H1 (cell line): ENCODE measurements around the gene CSRP1. TPM values are rescaled to one million over a fixed set of nuclear protein-coding genes. Genes with fewer than 3 reads are reported as not detected.
A peak's percentile ranks its signal among the peaks of the same experiment; 100 is the strongest.

ENCODE experiments used
- CTCF ChIA-PET: fragments of 300-600 bp; sonication (Branson Sonifier 250); formaldehyde crosslinking; loops from one replicate; lab custom pipeline; 2021; ENCODE audit not compliant: partially characterized antibody; lab: Charles Lee
- POLR2A ChIA-PET: fragments of 300-600 bp; sonication (Branson Sonifier 250); formaldehyde crosslinking; loops from one replicate; lab custom pipeline; 2021; ENCODE audit warnings: inconsistent platforms; ENCODE audit not compliant: partially characterized antibody; lab: Charles Lee
- DNase-seq, 2 experiments: peaks; one replicate each; pipeline versions ENCODE4 v3.0.0 to v3.0.0-alpha.2; 2010 to 2022; ENCODE audit warnings: low spot score in 2 of 2, low read depth in 1 of 2, mixed read lengths in 1 of 2
- FAIRE-seq: peaks from 2 replicates; lab custom pipeline; 2011; peaks lifted over from hg19 to GRCh38; lab: Jason Lieb, UNC
- H2AFZ ChIP-seq: 2 replicates; pipeline ENCODE4 v1.8.1; 2012; ENCODE audit warnings: low read length, inconsistent platforms
- H2AK5ac ChIP-seq: 2 replicates; pipeline ENCODE4 v1.6.1; 2013; ENCODE audit warnings: low read depth, low read length
- H2BK120ac ChIP-seq: replicated peaks from 2 replicates; pipeline ENCODE3; 2013; ENCODE audit warnings: low read depth, low read length, inconsistent platforms
- H2BK12ac ChIP-seq: 2 replicates; pipeline ENCODE4 v1.6.1; 2013; ENCODE audit warnings: low read depth, low read length
- H2BK15ac ChIP-seq: 2 replicates; pipeline ENCODE4 v1.6.1; 2013; ENCODE audit warnings: low read length
- H2BK20ac ChIP-seq: 2 replicates; pipeline ENCODE4 v1.6.1; 2013; ENCODE audit warnings: low read length
- H2BK5ac ChIP-seq: 2 replicates; pipeline ENCODE4 v1.6.1; 2013; ENCODE audit warnings: low read depth, low read length
- H3K14ac ChIP-seq: 2 replicates; pipeline ENCODE4 v1.6.1; 2013; ENCODE audit warnings: inconsistent platforms; ENCODE audit not compliant: insufficient read length
- H3K18ac ChIP-seq: 2 replicates; pipeline ENCODE4 v1.6.1; 2013; ENCODE audit warnings: low read length; ENCODE audit errors: extremely low read depth
- H3K23ac ChIP-seq: 2 replicates; pipeline ENCODE4 v1.6.1; 2013; ENCODE audit warnings: inconsistent platforms; ENCODE audit not compliant: insufficient read length
- H3K23me2 ChIP-seq: 2 replicates; pipeline ENCODE4 v1.6.1; 2013; ENCODE audit warnings: low read depth, low read length
- H3K27ac ChIP-seq: 2 replicates; pipeline ENCODE4 v1.6.1; 2011; ENCODE audit warnings: low read depth, low read length, inconsistent platforms
- H3K27me3 ChIP-seq, 4 experiments: replicated peaks in 1 of 4; 1 replicate in 1 of 4; 2 replicates in 3 of 4; pipeline versions ENCODE4 v1.6.1 to v1.8.1; 2011 to 2013; ENCODE audit warnings: low read length in 3 of 4, mild to moderate bottlenecking in 3 of 4, inconsistent platforms in 2 of 4, mixed read lengths in 2 of 4, moderate library complexity in 1 of 4; ENCODE audit not compliant: control insufficient read depth in 3 of 4, insufficient read depth in 3 of 4; ENCODE audit errors: extremely low read depth in 1 of 4
- H3K36me3 ChIP-seq, 4 experiments: 2 replicates each; pipeline versions ENCODE4 v1.6.1 to v1.8.1; 2011 to 2013; ENCODE audit warnings: mild to moderate bottlenecking in 4 of 4, low read length in 3 of 4, moderate library complexity in 2 of 4, control low read depth in 1 of 4, inconsistent platforms in 1 of 4; ENCODE audit not compliant: insufficient read depth in 4 of 4, control insufficient read depth in 2 of 4
- H3K4ac ChIP-seq: replicated peaks from 2 replicates; pipeline ENCODE3; 2013; ENCODE audit warnings: low read length, low read depth, mixed read lengths, inconsistent platforms; ENCODE audit not compliant: insufficient read length
- H3K4me1 ChIP-seq, 4 experiments: replicated peaks in 1 of 4; 1 replicate in 1 of 4; 2 replicates in 3 of 4; pipeline versions ENCODE4 v1.6.1 to v1.8.1; 2011 to 2013; ENCODE audit warnings: low read length in 3 of 4, inconsistent platforms in 2 of 4, mixed read lengths in 1 of 4; ENCODE audit not compliant: insufficient read depth in 4 of 4, control insufficient read depth in 3 of 4
- H3K4me2 ChIP-seq, 2 experiments: 2 replicates each; pipeline versions ENCODE4 v1.6.1 to v1.8.1; 2011 to 2013; ENCODE audit warnings: low read depth in 2 of 2, low read length in 2 of 2, control low read depth in 1 of 2, inconsistent platforms in 1 of 2, mild to moderate bottlenecking in 1 of 2; ENCODE audit not compliant: insufficient read depth in 1 of 2
- H3K4me3 ChIP-seq, 4 experiments: fragments of 200-600, 300-600 bp in 1 of 4; sonication (generic), shearing (Covaris generic), sonication (Bioruptor Twin) in 1 of 4; 2 replicates each; pipeline versions ENCODE4 v1.5.1 to v1.8.1; 2011 to 2016; ENCODE audit warnings: low read length in 4 of 4, low read depth in 3 of 4, control low read depth in 2 of 4, inconsistent platforms in 2 of 4, mild to moderate bottlenecking in 2 of 4, mixed read lengths in 1 of 4, moderate library complexity in 1 of 4; ENCODE audit not compliant: insufficient read depth in 2 of 4; ENCODE audit errors: extremely low read depth in 1 of 4
- H3K56ac ChIP-seq: replicated peaks from 2 replicates; pipeline ENCODE3; 2013; ENCODE audit warnings: low read depth, mild to moderate bottlenecking, mixed read lengths, low read length, inconsistent platforms; ENCODE audit not compliant: insufficient read length
- H3K79me1 ChIP-seq: 2 replicates; pipeline ENCODE4 v1.6.1; 2013; ENCODE audit warnings: low read depth, low read length, control low read depth
- H3K79me2 ChIP-seq, 2 experiments: 2 replicates each; pipeline versions ENCODE4 v1.6.1 to v1.8.1; 2012 to 2013; ENCODE audit warnings: low read length in 2 of 2, mild to moderate bottlenecking in 2 of 2, inconsistent platforms in 1 of 2; ENCODE audit not compliant: insufficient read depth in 2 of 2, control insufficient read depth in 1 of 2
- H3K9ac ChIP-seq, 4 experiments: replicated peaks in 1 of 4; 1 replicate in 1 of 4; 2 replicates in 3 of 4; pipeline versions ENCODE4 v1.6.1 to v1.8.1; 2011 to 2013; ENCODE audit warnings: low read depth in 3 of 4, low read length in 3 of 4, control low read depth in 2 of 4, mild to moderate bottlenecking in 2 of 4, moderate library complexity in 2 of 4, inconsistent platforms in 1 of 4; ENCODE audit errors: extremely low read depth in 1 of 4
- H3K9me3 ChIP-seq, 2 experiments: 2 replicates each; pipeline versions ENCODE4 v1.6.1 to v1.8.1; 2012 to 2013; ENCODE audit warnings: mild to moderate bottlenecking in 2 of 2, moderate library complexity in 2 of 2, control low read depth in 1 of 2, inconsistent platforms in 1 of 2, low read depth in 1 of 2, low read length in 1 of 2, mixed read lengths in 1 of 2; ENCODE audit not compliant: insufficient read depth in 2 of 2
- H4K20me1 ChIP-seq, 2 experiments: replicated peaks in 1 of 2; 2 replicates each; pipeline versions ENCODE3 to v1.8.1; 2011 to 2013; ENCODE audit warnings: inconsistent platforms in 2 of 2, low read length in 2 of 2, mild to moderate bottlenecking in 1 of 2; ENCODE audit not compliant: insufficient read depth in 2 of 2, control insufficient read depth in 1 of 2
- H4K5ac ChIP-seq: 2 replicates; pipeline ENCODE4 v1.6.1; 2013; ENCODE audit warnings: low read length, low read depth, mixed read lengths, inconsistent platforms; ENCODE audit not compliant: insufficient read length
- H4K8ac ChIP-seq: 2 replicates; pipeline ENCODE4 v1.8.0; 2013; ENCODE audit warnings: mild to moderate bottlenecking, moderate library complexity, low read length, inconsistent platforms; ENCODE audit not compliant: insufficient read depth; ENCODE audit errors: extremely low read depth
- H4K91ac ChIP-seq: replicated peaks from 2 replicates; pipeline ENCODE3; 2013; ENCODE audit warnings: low read length, mixed read lengths, inconsistent platforms; ENCODE audit not compliant: insufficient read length
- BACH1 ChIP-seq: IDR thresholded peaks from 2 replicates; pipeline ENCODE4 v1.6.1; 2012; ENCODE audit warnings: low read length, improper control_type of control experiment
- CHD2 ChIP-seq: IDR thresholded peaks from 2 replicates; pipeline ENCODE4 v1.6.1; 2012; ENCODE audit warnings: low read length, improper control_type of control experiment
- HDAC2 ChIP-seq, 2 experiments: fragments of 300-600 bp in 1 of 2; sonication (generic) in 1 of 2; IDR thresholded peaks; 2 replicates each; pipeline ENCODE4 v1.6.1; 2011 to 2012; ENCODE audit warnings: low read depth in 2 of 2, low read length in 2 of 2, mild to moderate bottlenecking in 2 of 2, moderate library complexity in 2 of 2, borderline replicate concordance in 1 of 2, inconsistent platforms in 1 of 2
- KDM4A ChIP-seq: IDR thresholded peaks from one replicate; pipeline ENCODE4 v1.7.1; 2012; ENCODE audit warnings: low read depth, mild to moderate bottlenecking, moderate library complexity, low read length, inconsistent platforms; ENCODE audit not compliant: severe bottlenecking
- PHF8 ChIP-seq: fragments of 200-600 bp; sonication (generic); conservative IDR thresholded peaks from 2 replicates; pipeline ENCODE4 v1.7.1; 2012; ENCODE audit warnings: low read depth, mild to moderate bottlenecking, inconsistent platforms, low read length, moderate library complexity
- POLR2AphosphoS5 ChIP-seq: IDR thresholded peaks from 2 replicates; pipeline ENCODE4 v1.6.1; 2011; ENCODE audit warnings: low read depth, low read length
- RBBP5 ChIP-seq: IDR thresholded peaks from 2 replicates; pipeline ENCODE4 v1.7.1; 2012; ENCODE audit warnings: low read depth, mild to moderate bottlenecking, inconsistent platforms, low read length, moderate library complexity, borderline replicate concordance
- RXRA ChIP-seq: IDR thresholded peaks from 2 replicates; pipeline ENCODE4 v1.6.1; 2011; ENCODE audit warnings: low read depth, mild to moderate bottlenecking, low read length, moderate library complexity; ENCODE audit not compliant: insufficient read depth
- SAP30 ChIP-seq: fragments of 300-600 bp; sonication (generic); IDR thresholded peaks from 2 replicates; pipeline ENCODE4 v1.7.1; 2012; ENCODE audit warnings: low read length, moderate library complexity, mild to moderate bottlenecking, inconsistent platforms; ENCODE audit not compliant: insufficient read depth, insufficient replicate concordance
- SIRT6 ChIP-seq: IDR thresholded peaks from one replicate; pipeline ENCODE4 v1.7.1; 2012; ENCODE audit warnings: low read length, inconsistent platforms
- WGBS, 2 experiments: shearing (Covaris generic) in 1 of 2; methylation state at CpG; one replicate each; pipeline versions ENCODE4 v1.1.6 to v1.1.7; 2013 to 2015; ENCODE audit warnings: low lambda C conversion rate in 2 of 2, mixed read lengths in 2 of 2, inconsistent platforms in 1 of 2, low coverage in 1 of 2, missing lambda C conversion rate in 1 of 2; ENCODE audit not compliant: insufficient replicate concordance in 2 of 2, insufficient coverage in 1 of 2, insufficient read length in 1 of 2; ENCODE audit errors: extremely low coverage in 1 of 2, missing lambda C conversion rate in 1 of 2; 5-methylcytosine and 5-hydroxymethylcytosine counted together
- polyA plus RNA-seq, 7 experiments: library from polyadenylated mRNA; depleted of rRNA in 3 of 7; stranded (reverse) in 5 of 7; unstranded in 2 of 7; fragments of >200 nt in 5 of 7; fragments of 200-250 nt in 2 of 7; gene quantifications; 1 replicate in 5 of 7; 2 replicates in 1 of 7; 4 replicates in 1 of 7; pipeline versions ENCODE4 v1.2.1 to v1.2.3, GENCODE V29; 2011 to 2013; ENCODE audit warnings: missing spikeins in 2 of 7, mixed read lengths in 2 of 7
- total RNA-seq: library from RNA; stranded (reverse); fragmentation: NEBNext Ultra II Directional; extraction: Animal tissue kit (Norgen Biotek cat#: 25700); gene quantifications from 2 replicates; pipeline ENCODE4 v1.2.1, GENCODE V29; 2021
- TF ChIP-seq, protein P1 (sequence below): IDR thresholded peaks from 2 replicates; pipeline ENCODE4 v1.6.1; 2011; ENCODE audit warnings: low read length, improper control_type of control experiment
- TF ChIP-seq, protein P2 (sequence below): IDR thresholded peaks from 2 replicates; pipeline ENCODE4 v1.6.1; 2011; ENCODE audit warnings: low read depth, mild to moderate bottlenecking, low read length; ENCODE audit not compliant: insufficient read depth

The CSRP1 gene
- total and polyA plus RNA-seq, 2 of the 8 experiments (the other 6 are each of a cell fraction or from before 2014, with no cell fraction given) = 14.2 to 22.3 TPM

DNA sequence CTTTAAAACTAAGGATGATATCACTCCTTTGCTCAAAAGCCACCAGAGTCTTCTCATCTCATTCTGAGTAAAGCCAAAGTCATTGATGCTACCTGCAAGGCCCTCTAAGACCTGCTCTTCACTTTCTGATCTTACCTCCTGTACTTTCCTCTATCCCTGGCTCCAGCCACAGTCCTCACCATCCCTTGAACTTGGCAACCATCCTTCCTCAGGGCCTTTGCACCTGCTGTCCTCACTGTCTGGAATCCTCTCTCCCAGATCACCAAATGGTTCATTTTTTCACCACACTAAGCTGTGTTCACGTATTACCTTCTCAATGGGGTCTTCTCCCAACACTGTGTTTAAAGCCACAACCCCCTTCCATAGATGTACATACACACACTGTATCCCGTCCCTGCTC, 33.6 kb downstream of the CSRP1 start:
- H3K9me3 ChIP-seq = no peaks in the 10 kb centered on the region
- H3K27me3 ChIP-seq = peaks cover 5 to 29% (median 25%) of the 10 kb centered on the region in 4 experiments
- no peak overlapping the region for H3K4ac ChIP-seq
- peaks cover 10% of the 10 kb centered on the region for H3K23me2 ChIP-seq
- no peak for FAIRE-seq
- no peak overlapping the region for H3K9ac ChIP-seq
- no peak overlapping the region for H4K5ac ChIP-seq
- no peak overlapping the region for H2BK15ac ChIP-seq
- peak overlapping the region; percentile 1; the same call in 1 of the 2 replicates for H2BK12ac ChIP-seq
- H3K27ac ChIP-seq = no peak overlapping the region
- H4K20me1 ChIP-seq = no peaks in the 10 kb centered on the region
- no peak overlapping the region for H2BK120ac ChIP-seq
- no peaks in the 10 kb centered on the region for H3K36me3 ChIP-seq
- H3K23ac ChIP-seq = no peak overlapping the region
- WGBS, 2 experiments = 96% methylated on average over 2 of the region's 2 CpGs; no CpG with 5 or more reads in 1 of the 2 experiments
- ChIA-PET POLR2A (no interaction called here), CTCF (interaction anchor here (0.7 to 2.8 kb wide), 5 partner anchors 9 to 125 kb away, joined by 3 to 9 read pairs (median 5); no protein-coding TSS in a partner anchor)
- no peak overlapping the region for H3K4me2 ChIP-seq
- H2BK20ac ChIP-seq = no peak overlapping the region
- no peak overlapping the region for H3K56ac ChIP-seq
- peaks cover 0 to 2% of the 10 kb centered on the region in 2 experiments; a peak in 1 of 4 replicates for H3K79me2 ChIP-seq
- H3K18ac ChIP-seq = no peak overlapping the region
- peaks cover 0 to 10% (median 6%) of the 10 kb centered on the region in 4 experiments; a peak in 6 of 7 replicates for H3K4me1 ChIP-seq
- H3K79me1 ChIP-seq = no peaks in the 10 kb centered on the region
- no peak overlapping the region for H2AFZ ChIP-seq
- no peak overlapping the region for H4K8ac ChIP-seq
- H4K91ac ChIP-seq = no peak overlapping the region
- no peak overlapping the region for H3K4me3 ChIP-seq
- H2AK5ac ChIP-seq = no peak overlapping the region; the same call in 1 of the 2 replicates
- no peak overlapping the region for H3K14ac ChIP-seq
- no peak overlapping the region for H2BK5ac ChIP-seq
- no peak for DNase-seq
- no peak for TF ChIP-seq POLR2AphosphoS5
- no peak for TF ChIP-seq SIRT6
- TF ChIP-seq, protein P1, sequence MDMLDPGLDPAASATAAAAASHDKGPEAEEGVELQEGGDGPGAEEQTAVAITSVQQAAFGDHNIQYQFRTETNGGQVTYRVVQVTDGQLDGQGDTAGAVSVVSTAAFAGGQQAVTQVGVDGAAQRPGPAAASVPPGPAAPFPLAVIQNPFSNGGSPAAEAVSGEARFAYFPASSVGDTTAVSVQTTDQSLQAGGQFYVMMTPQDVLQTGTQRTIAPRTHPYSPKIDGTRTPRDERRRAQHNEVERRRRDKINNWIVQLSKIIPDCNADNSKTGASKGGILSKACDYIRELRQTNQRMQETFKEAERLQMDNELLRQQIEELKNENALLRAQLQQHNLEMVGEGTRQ = no peak
- TF ChIP-seq RXRA = no peak
- no peak for TF ChIP-seq SAP30
- TF ChIP-seq KDM4A = no peak
- no peak for TF ChIP-seq RBBP5
- no peak for TF ChIP-seq HDAC2 (IDR thresholded peaks at IDR 0.05; ENCODE audit: borderline replicate concordance in 1 of 2, low read depth in 2 of 2, low read length in 2 of 2)
- TF ChIP-seq CHD2 = no peak
- no peak for TF ChIP-seq BACH1
- TF ChIP-seq, protein P2, sequence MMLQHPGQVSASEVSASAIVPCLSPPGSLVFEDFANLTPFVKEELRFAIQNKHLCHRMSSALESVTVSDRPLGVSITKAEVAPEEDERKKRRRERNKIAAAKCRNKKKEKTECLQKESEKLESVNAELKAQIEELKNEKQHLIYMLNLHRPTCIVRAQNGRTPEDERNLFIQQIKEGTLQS = no peak
- no peak for TF ChIP-seq PHF8
